Loucy (cell line): ENCODE measurements around the gene ZNF385D.

Experiments
- EZH2phosphoT487 ChIP-seq: fragments of 200-600 bp; IDR thresholded peaks from 2 replicates; pipeline ENCODE4 v1.6.1; 2018; ENCODE audit warnings: antibody characterized with exemption, mild to moderate bottlenecking, moderate library complexity, borderline replicate concordance
- TF ChIP-seq, protein P1 (sequence below): fragments of 200-600 bp; sonication (generic); conservative IDR thresholded peaks from 2 replicates; pipeline ENCODE4 v1.5.1; 2014; ENCODE audit warnings: mild to moderate bottlenecking, antibody characterized with exemption, low read length

DNA sequence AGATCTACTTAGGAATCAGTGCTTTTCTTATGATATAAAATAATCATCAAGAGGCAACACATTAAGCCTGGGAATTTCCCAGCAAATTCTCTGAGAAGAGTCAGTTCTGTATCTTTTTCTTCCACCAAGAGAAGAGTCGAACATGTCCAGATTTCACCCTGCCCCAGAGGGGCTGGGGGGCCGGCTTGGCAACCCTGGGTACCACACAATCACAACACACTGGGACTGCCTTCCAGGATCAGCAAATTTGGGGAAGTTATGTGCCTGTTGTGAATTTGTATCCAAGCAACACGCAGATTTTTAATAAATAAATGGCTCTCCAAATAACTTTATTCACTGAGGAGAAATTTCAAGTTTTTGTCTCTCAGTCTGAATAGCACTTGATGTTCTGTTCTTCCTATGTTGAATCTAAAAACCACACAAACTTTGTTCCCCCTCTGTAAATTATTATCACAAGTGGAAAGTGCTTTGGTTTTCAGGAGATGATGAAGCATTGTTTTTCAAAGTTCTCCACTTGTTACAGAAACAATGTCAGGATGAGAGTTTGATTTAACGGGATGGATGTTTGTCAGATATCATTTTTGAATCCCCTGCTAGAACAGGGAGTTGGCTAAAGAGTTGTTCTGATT lies 357.2 kb downstream of the ZNF385D start:
- TF ChIP-seq, protein P1, sequence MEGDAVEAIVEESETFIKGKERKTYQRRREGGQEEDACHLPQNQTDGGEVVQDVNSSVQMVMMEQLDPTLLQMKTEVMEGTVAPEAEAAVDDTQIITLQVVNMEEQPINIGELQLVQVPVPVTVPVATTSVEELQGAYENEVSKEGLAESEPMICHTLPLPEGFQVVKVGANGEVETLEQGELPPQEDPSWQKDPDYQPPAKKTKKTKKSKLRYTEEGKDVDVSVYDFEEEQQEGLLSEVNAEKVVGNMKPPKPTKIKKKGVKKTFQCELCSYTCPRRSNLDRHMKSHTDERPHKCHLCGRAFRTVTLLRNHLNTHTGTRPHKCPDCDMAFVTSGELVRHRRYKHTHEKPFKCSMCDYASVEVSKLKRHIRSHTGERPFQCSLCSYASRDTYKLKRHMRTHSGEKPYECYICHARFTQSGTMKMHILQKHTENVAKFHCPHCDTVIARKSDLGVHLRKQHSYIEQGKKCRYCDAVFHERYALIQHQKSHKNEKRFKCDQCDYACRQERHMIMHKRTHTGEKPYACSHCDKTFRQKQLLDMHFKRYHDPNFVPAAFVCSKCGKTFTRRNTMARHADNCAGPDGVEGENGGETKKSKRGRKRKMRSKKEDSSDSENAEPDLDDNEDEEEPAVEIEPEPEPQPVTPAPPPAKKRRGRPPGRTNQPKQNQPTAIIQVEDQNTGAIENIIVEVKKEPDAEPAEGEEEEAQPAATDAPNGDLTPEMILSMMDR = no peak
- TF ChIP-seq EZH2phosphoT487 = no peak
